Measurements from ENCODE around the gene SIK2. TPM values are rescaled to one million over a fixed set of nuclear protein-coding genes. Genes with fewer than 3 reads are reported as not detected.
A peak's percentile ranks its signal among the peaks of the same experiment; 100 is the strongest.

The SIK2 gene
- total and polyA plus RNA-seq, 2 donors from 2014 or later, result 6.4 to 40.1 TPM

DNA sequence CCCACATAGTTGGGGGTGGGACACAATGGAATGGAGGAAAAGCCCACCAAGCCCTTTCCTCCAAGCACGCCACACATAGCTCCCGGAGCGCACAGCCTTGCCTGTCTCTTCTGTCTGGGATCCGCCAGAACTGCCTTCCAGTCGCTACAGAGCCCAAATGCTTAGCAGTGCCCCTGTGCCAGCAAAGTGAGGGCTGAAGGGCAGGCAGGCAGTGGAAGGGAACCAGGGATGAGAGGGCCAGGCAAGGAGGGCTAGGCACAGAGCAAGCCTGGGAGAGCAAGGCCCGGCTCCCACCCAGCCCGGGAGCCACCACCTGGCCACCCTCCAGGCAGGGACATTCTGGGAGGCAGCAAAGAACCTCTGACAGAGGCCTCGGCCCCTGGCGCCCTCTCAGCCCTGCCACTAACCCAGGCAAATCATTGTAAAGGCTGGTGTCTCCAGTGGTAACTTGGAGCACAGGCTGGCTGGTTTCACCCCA lies 131.4 kb downstream of the SIK2 start:
- Histone ChIP-seq H3K9ac (ENCODE audit: low read length in 3 of 3) (peak overlapping the region in 2 of 3 donors; percentile 13 to 53), H3K9me3 (ENCODE audit: control insufficient read depth in 2 of 3, insufficient read depth in 1 of 3, low read length in 3 of 3) (no peaks in the 10 kb centered on the region), H3K36me3 (ENCODE audit: control insufficient read depth in 2 of 3, insufficient read depth in 3 of 3, low read length in 3 of 3) (no peaks in the 10 kb centered on the region), H3K27ac (ENCODE audit: low read depth in 2 of 2, low read length in 2 of 2) (peak overlapping the region; percentile 97 to 98), H3K4me1 (ENCODE audit: control insufficient read depth in 2 of 3, insufficient read depth in 2 of 3, low read depth in 1 of 3, low read length in 3 of 3) (peaks cover 17 to 81% (median 69%) of the 10 kb centered on the region in 3 donors), H3K4me3 (ENCODE audit: low read length in 3 of 3) (no peak overlapping the region), H3K27me3 (ENCODE audit: control insufficient read depth, insufficient read depth, low read length) (no peaks in the 10 kb centered on the region)
- TF ChIP-seq, protein P1, sequence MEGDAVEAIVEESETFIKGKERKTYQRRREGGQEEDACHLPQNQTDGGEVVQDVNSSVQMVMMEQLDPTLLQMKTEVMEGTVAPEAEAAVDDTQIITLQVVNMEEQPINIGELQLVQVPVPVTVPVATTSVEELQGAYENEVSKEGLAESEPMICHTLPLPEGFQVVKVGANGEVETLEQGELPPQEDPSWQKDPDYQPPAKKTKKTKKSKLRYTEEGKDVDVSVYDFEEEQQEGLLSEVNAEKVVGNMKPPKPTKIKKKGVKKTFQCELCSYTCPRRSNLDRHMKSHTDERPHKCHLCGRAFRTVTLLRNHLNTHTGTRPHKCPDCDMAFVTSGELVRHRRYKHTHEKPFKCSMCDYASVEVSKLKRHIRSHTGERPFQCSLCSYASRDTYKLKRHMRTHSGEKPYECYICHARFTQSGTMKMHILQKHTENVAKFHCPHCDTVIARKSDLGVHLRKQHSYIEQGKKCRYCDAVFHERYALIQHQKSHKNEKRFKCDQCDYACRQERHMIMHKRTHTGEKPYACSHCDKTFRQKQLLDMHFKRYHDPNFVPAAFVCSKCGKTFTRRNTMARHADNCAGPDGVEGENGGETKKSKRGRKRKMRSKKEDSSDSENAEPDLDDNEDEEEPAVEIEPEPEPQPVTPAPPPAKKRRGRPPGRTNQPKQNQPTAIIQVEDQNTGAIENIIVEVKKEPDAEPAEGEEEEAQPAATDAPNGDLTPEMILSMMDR (IDR thresholded peaks at IDR 0.05; ENCODE audit: borderline replicate concordance, extremely low read depth, insufficient read depth), result no peak
- intact Hi-C loops (cut with DNase I), result no loop called here
- FAIRE-seq (no peak), DNase-seq (peak in 2 of 5 donors; percentile 10 to 76)

- Histone ChIP-seq H3K27me3 (ENCODE audit: control insufficient read depth, insufficient read depth, low read length) (no peaks in the 10 kb centered on the region), H3K4me1 (ENCODE audit: control insufficient read depth in 2 of 3, insufficient read depth in 2 of 3, low read depth in 1 of 3, low read length in 3 of 3) (peaks cover 12 to 76% (median 71%) of the 10 kb centered on the region in 3 donors), H3K4me3 (ENCODE audit: low read length in 3 of 3) (peak overlapping the region in 1 of 3 donors; percentile 58), H3K27ac (ENCODE audit: low read depth in 2 of 2, low read length in 2 of 2) (peak overlapping the region; percentile 97 to 98), H3K9me3 (ENCODE audit: control insufficient read depth in 2 of 3, insufficient read depth in 1 of 3, low read length in 3 of 3) (no peaks in the 10 kb centered on the region), H3K9ac (ENCODE audit: low read length in 3 of 3) (peak overlapping the region in 1 of 3 donors; percentile 53), H3K36me3 (ENCODE audit: control insufficient read depth in 2 of 3, insufficient read depth in 3 of 3, low read length in 3 of 3) (no peaks in the 10 kb centered on the region)
- DNase-seq (peak in 3 of 5 donors; percentile 30 to 70 (median 66)), FAIRE-seq (no peak)
- intact Hi-C loops (cut with DNase I), result no loop called here
- TF ChIP-seq, protein P1 (IDR thresholded peaks at IDR 0.05; ENCODE audit: borderline replicate concordance, extremely low read depth, insufficient read depth), result no peak
These were observed 132.1 kb downstream of the SIK2 start for GRCh38 chr11:111734101-111734953.

DNA sequence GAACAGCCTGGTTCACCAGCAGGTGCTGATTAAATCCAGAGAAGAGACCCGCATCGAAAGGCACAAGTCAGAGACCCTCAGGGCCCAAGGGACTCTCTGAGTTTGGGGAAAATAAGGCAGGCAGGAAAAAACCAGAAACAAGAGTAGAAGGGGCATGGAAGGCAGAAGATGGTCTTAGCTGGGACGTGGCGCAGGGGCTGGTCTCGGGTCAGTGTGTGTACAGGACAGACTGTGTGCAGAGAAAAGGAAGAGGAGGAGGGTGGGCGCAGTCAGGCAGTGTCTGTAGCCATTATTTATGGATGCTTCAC lies 132.7 kb downstream of the SIK2 start:
- no peaks in the 10 kb centered on the region for H3K27me3 ChIP-seq (ENCODE audit: control insufficient read depth, insufficient read depth, low read length)
- no peaks in the 10 kb centered on the region for H3K36me3 ChIP-seq (ENCODE audit: control insufficient read depth in 2 of 3, insufficient read depth in 3 of 3, low read length in 3 of 3)
- H3K4me3 ChIP-seq (ENCODE audit: low read length in 3 of 3), result peak overlapping the region in 2 of 3 donors; percentile 34 to 58
- H3K4me1 ChIP-seq (ENCODE audit: control insufficient read depth in 2 of 3, insufficient read depth in 2 of 3, low read depth in 1 of 3, low read length in 3 of 3), result peaks cover 12 to 72% (median 66%) of the 10 kb centered on the region in 3 donors
- H3K9me3 ChIP-seq (ENCODE audit: control insufficient read depth in 2 of 3, insufficient read depth in 1 of 3, low read length in 3 of 3), result no peaks in the 10 kb centered on the region
- intact Hi-C loops (cut with DNase I), result no loop called here
- peak overlapping the region in 2 of 3 donors; percentile 19 to 53 for H3K9ac ChIP-seq (ENCODE audit: low read length in 3 of 3)
- TF ChIP-seq, protein P1 (IDR thresholded peaks at IDR 0.05; ENCODE audit: borderline replicate concordance, extremely low read depth, insufficient read depth), result no peak
- DNase-seq (no peak), FAIRE-seq (no peak)
- peak overlapping the region; percentile 97 to 98 for H3K27ac ChIP-seq (ENCODE audit: low read depth in 2 of 2, low read length in 2 of 2)

All from kidney (tissue), 14 donors.